ENCODE results near the gene GFPT1.

The GFPT1 gene

GRCh38 chr2:69309351-69310110 is 77.5 kb downstream of the GFPT1 start:
- Histone ChIP-seq H3K27me3 (ENCODE audit: control insufficient read depth in 1 of 2, insufficient read depth in 2 of 2, low read length in 2 of 2) (peaks cover 11 to 12% of the 10 kb centered on the region in 2 donors), H3K9ac (ENCODE audit: low read depth in 1 of 2, low read length in 2 of 2) (peak overlapping the region; percentile 3 to 15), H3K9me3 (ENCODE audit: control insufficient read depth in 1 of 2, low read length in 2 of 2) (no peaks in the 10 kb centered on the region), H3K36me3 (ENCODE audit: control insufficient read depth in 1 of 2, insufficient read depth in 2 of 2, low read length in 2 of 2) (no peaks in the 10 kb centered on the region), H3K4me1 (ENCODE audit: control insufficient read depth in 1 of 2, insufficient read depth in 2 of 2, low read length in 2 of 2) (peaks cover 14 to 38% of the 10 kb centered on the region in 2 donors), H3K4me3 (ENCODE audit: low read depth in 1 of 2, low read length in 2 of 2) (no peak overlapping the region), H3K27ac (ENCODE audit: low read depth, low read length) (peak overlapping the region; percentile 18)

GRCh38 chr2:69308338-69308737 is 78.7 kb downstream of the GFPT1 start:
- Histone ChIP-seq H3K4me1 (ENCODE audit: control insufficient read depth in 1 of 2, insufficient read depth in 2 of 2, low read length in 2 of 2) (peaks cover 14 to 38% of the 10 kb centered on the region in 2 donors), H3K27ac (ENCODE audit: low read depth, low read length) (no peak overlapping the region)

GRCh38 chr2:69307579-69308064 is 79.4 kb downstream of the GFPT1 start:
- Histone ChIP-seq H3K9me3 (ENCODE audit: control insufficient read depth in 1 of 2, low read length in 2 of 2) (peaks cover 3 to 4% of the 10 kb centered on the region in 2 donors), H3K36me3 (ENCODE audit: control insufficient read depth in 1 of 2, insufficient read depth in 2 of 2, low read length in 2 of 2) (no peaks in the 10 kb centered on the region), H3K4me1 (ENCODE audit: control insufficient read depth in 1 of 2, insufficient read depth in 2 of 2, low read length in 2 of 2) (peaks cover 14 to 38% of the 10 kb centered on the region in 2 donors), H3K27ac (ENCODE audit: low read depth, low read length) (no peak overlapping the region), H3K27me3 (ENCODE audit: control insufficient read depth in 1 of 2, insufficient read depth in 2 of 2, low read length in 2 of 2) (peaks cover 18 to 21% of the 10 kb centered on the region in 2 donors), H3K4me3 (ENCODE audit: low read depth in 1 of 2, low read length in 2 of 2) (peak overlapping the region; percentile 57 to 72), H3K9ac (ENCODE audit: low read depth in 1 of 2, low read length in 2 of 2) (no peak overlapping the region)

More at GRCh38 chr2:69308338-69308737, 78.7 kb downstream of the GFPT1 start:
- Histone ChIP-seq H3K36me3 (ENCODE audit: control insufficient read depth in 1 of 2, insufficient read depth in 2 of 2, low read length in 2 of 2) (no peaks in the 10 kb centered on the region), H3K9ac (ENCODE audit: low read depth in 1 of 2, low read length in 2 of 2) (no peak overlapping the region), H3K27me3 (ENCODE audit: control insufficient read depth in 1 of 2, insufficient read depth in 2 of 2, low read length in 2 of 2) (peaks cover 18 to 21% of the 10 kb centered on the region in 2 donors), H3K9me3 (ENCODE audit: control insufficient read depth in 1 of 2, low read length in 2 of 2) (peaks cover 3 to 4% of the 10 kb centered on the region in 2 donors), H3K4me3 (ENCODE audit: low read depth in 1 of 2, low read length in 2 of 2) (no peak overlapping the region)

- H3K27ac ChIP-seq (ENCODE audit: low read depth, low read length): peak overlapping the region; percentile 39
- peaks cover 14 to 38% of the 10 kb centered on the region in 2 donors for H3K4me1 ChIP-seq (ENCODE audit: control insufficient read depth in 1 of 2, insufficient read depth in 2 of 2, low read length in 2 of 2)
- H3K4me3 ChIP-seq (ENCODE audit: low read depth in 1 of 2, low read length in 2 of 2): peak overlapping the region; percentile 57 to 72
- peak overlapping the region; percentile 37 to 58 for H3K9ac ChIP-seq (ENCODE audit: low read depth in 1 of 2, low read length in 2 of 2)
- no peaks in the 10 kb centered on the region for H3K36me3 ChIP-seq (ENCODE audit: control insufficient read depth in 1 of 2, insufficient read depth in 2 of 2, low read length in 2 of 2)
- H3K27me3 ChIP-seq (ENCODE audit: control insufficient read depth in 1 of 2, insufficient read depth in 2 of 2, low read length in 2 of 2): peaks cover 18 to 21% of the 10 kb centered on the region in 2 donors
- peaks cover 3 to 4% of the 10 kb centered on the region in 2 donors for H3K9me3 ChIP-seq (ENCODE audit: control insufficient read depth in 1 of 2, low read length in 2 of 2)
Measured at GRCh38 chr2:69306822-69307578, 80.0 kb downstream of the GFPT1 start.

GRCh38 chr2:69306393-69306821 is 80.6 kb downstream of the GFPT1 start:
- Histone ChIP-seq H3K9ac (ENCODE audit: low read depth in 1 of 2, low read length in 2 of 2) (peak overlapping the region; percentile 37 to 45), H3K27ac (ENCODE audit: low read depth, low read length) (peak overlapping the region; percentile 39), H3K4me3 (ENCODE audit: low read depth in 1 of 2, low read length in 2 of 2) (peak overlapping the region; percentile 57 to 72), H3K9me3 (ENCODE audit: control insufficient read depth in 1 of 2, low read length in 2 of 2) (peaks cover 3 to 4% of the 10 kb centered on the region in 2 donors), H3K27me3 (ENCODE audit: control insufficient read depth in 1 of 2, insufficient read depth in 2 of 2, low read length in 2 of 2) (peaks cover 18 to 21% of the 10 kb centered on the region in 2 donors), H3K36me3 (ENCODE audit: control insufficient read depth in 1 of 2, insufficient read depth in 2 of 2, low read length in 2 of 2) (no peaks in the 10 kb centered on the region), H3K4me1 (ENCODE audit: control insufficient read depth in 1 of 2, insufficient read depth in 2 of 2, low read length in 2 of 2) (peaks cover 14 to 38% of the 10 kb centered on the region in 2 donors)

DNA sequence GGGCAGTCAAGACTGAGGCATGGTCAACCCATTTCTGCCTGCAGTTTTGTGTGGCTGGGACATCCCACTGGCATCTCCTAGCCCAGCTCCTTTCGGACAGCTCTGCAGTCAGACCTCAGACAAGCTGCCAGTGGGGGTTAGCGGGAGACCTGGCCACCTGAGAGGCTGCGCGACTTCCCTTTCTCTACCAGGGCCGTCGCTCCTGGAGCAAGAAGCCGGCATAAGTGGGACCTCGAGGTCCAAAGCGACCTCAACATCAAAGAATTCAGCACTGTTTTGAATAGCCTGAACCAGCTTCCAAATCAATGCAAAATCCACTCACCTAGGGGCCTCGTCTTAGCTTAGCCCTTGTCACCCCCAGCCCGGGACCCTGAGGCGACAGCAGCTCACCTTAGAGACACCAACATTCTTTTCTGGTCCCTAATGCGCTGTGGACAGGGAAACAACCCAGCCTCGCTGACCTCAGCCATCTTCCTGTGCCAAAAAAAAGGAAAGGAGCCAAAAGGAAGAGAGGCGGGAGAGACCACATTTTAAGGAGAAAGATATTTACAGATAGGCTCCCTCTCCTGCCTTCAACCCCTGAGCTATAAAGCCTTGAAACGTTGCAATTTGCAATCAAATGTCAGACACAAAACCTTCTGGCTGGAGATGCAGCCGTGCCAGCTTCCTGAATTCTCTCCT is 81.2 kb downstream of the GFPT1 start:
- peaks cover 18 to 21% of the 10 kb centered on the region in 2 donors for H3K27me3 ChIP-seq (ENCODE audit: control insufficient read depth in 1 of 2, insufficient read depth in 2 of 2, low read length in 2 of 2)
- no peak overlapping the region for H3K9ac ChIP-seq (ENCODE audit: low read depth in 1 of 2, low read length in 2 of 2)
- H3K36me3 ChIP-seq (ENCODE audit: control insufficient read depth in 1 of 2, insufficient read depth in 2 of 2, low read length in 2 of 2): no peaks in the 10 kb centered on the region
- peak overlapping the region; percentile 57 to 72 for H3K4me3 ChIP-seq (ENCODE audit: low read depth in 1 of 2, low read length in 2 of 2)
- H3K27ac ChIP-seq (ENCODE audit: low read depth, low read length): peak overlapping the region; percentile 39
- peaks cover 3 to 4% of the 10 kb centered on the region in 2 donors for H3K9me3 ChIP-seq (ENCODE audit: control insufficient read depth in 1 of 2, low read length in 2 of 2)
- peaks cover 14 to 38% of the 10 kb centered on the region in 2 donors for H3K4me1 ChIP-seq (ENCODE audit: control insufficient read depth in 1 of 2, insufficient read depth in 2 of 2, low read length in 2 of 2)

- H3K27ac ChIP-seq (ENCODE audit: low read depth, low read length): no peak overlapping the region
- no peaks in the 10 kb centered on the region for H3K36me3 ChIP-seq (ENCODE audit: control insufficient read depth in 1 of 2, insufficient read depth in 2 of 2, low read length in 2 of 2)
- H3K27me3 ChIP-seq (ENCODE audit: control insufficient read depth in 1 of 2, insufficient read depth in 2 of 2, low read length in 2 of 2): peaks cover 18 to 21% of the 10 kb centered on the region in 2 donors
- H3K9ac ChIP-seq (ENCODE audit: low read depth in 1 of 2, low read length in 2 of 2): no peak overlapping the region
- H3K4me3 ChIP-seq (ENCODE audit: low read depth in 1 of 2, low read length in 2 of 2): no peak overlapping the region
- H3K4me1 ChIP-seq (ENCODE audit: control insufficient read depth in 1 of 2, insufficient read depth in 2 of 2, low read length in 2 of 2): peaks cover 12 to 31% of the 10 kb centered on the region in 2 donors
- peaks cover 3 to 4% of the 10 kb centered on the region in 2 donors for H3K9me3 ChIP-seq (ENCODE audit: control insufficient read depth in 1 of 2, low read length in 2 of 2)
Measured at GRCh38 chr2:69305166-69305565, 81.9 kb downstream of the GFPT1 start.

- peaks cover 18 to 21% of the 10 kb centered on the region in 2 donors for H3K27me3 ChIP-seq (ENCODE audit: control insufficient read depth in 1 of 2, insufficient read depth in 2 of 2, low read length in 2 of 2)
- no peak overlapping the region for H3K9ac ChIP-seq (ENCODE audit: low read depth in 1 of 2, low read length in 2 of 2)
- H3K9me3 ChIP-seq (ENCODE audit: control insufficient read depth in 1 of 2, low read length in 2 of 2): peaks cover 3 to 4% of the 10 kb centered on the region in 2 donors
- H3K27ac ChIP-seq (ENCODE audit: low read depth, low read length): no peak overlapping the region
- no peak overlapping the region for H3K4me3 ChIP-seq (ENCODE audit: low read depth in 1 of 2, low read length in 2 of 2)
- no peaks in the 10 kb centered on the region for H3K36me3 ChIP-seq (ENCODE audit: control insufficient read depth in 1 of 2, insufficient read depth in 2 of 2, low read length in 2 of 2)
- H3K4me1 ChIP-seq (ENCODE audit: control insufficient read depth in 1 of 2, insufficient read depth in 2 of 2, low read length in 2 of 2): peaks cover 7 to 26% of the 10 kb centered on the region in 2 donors
Measured at GRCh38 chr2:69304656-69305055, 82.4 kb downstream of the GFPT1 start.

DNA sequence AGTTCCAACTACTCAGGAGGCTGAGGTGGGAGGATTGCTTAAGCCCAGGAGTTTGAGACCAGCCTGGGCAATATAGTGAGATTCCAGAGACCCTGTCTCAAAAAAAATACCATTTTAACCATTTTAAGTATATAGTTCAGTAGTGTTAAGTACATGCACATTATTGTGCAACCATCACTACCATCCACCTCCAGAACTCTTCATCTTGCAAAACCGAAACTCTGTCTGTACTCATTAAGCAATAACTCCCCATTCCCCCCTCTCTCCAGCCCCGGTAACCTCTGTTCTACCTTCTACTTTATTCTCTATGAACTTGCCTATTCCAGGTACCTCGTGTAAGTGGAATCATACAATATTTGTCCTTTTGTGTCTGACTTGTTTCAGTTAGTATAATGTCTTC is 86.4 kb downstream of the GFPT1 start:
- Histone ChIP-seq H3K4me1 (ENCODE audit: control insufficient read depth in 1 of 2, insufficient read depth in 2 of 2, low read length in 2 of 2) (no peaks in the 10 kb centered on the region), H3K4me3 (ENCODE audit: low read depth in 1 of 2, low read length in 2 of 2) (no peak overlapping the region), H3K27ac (ENCODE audit: low read depth, low read length) (no peak overlapping the region), H3K36me3 (ENCODE audit: control insufficient read depth in 1 of 2, insufficient read depth in 2 of 2, low read length in 2 of 2) (no peaks in the 10 kb centered on the region), H3K27me3 (ENCODE audit: control insufficient read depth in 1 of 2, insufficient read depth in 2 of 2, low read length in 2 of 2) (peaks cover 8 to 13% of the 10 kb centered on the region in 2 donors), H3K9me3 (ENCODE audit: control insufficient read depth in 1 of 2, low read length in 2 of 2) (peaks cover 3 to 4% of the 10 kb centered on the region in 2 donors), H3K9ac (ENCODE audit: low read depth in 1 of 2, low read length in 2 of 2) (no peak overlapping the region)
